K562 (cell line): Measurements from ENCODE around the gene UTP20. TPM values are rescaled to one million over a fixed set of nuclear protein-coding genes. Genes with fewer than 3 reads are reported as not detected.

Experiments
- ATAC-seq: fragments of 200-7000 bp; cut with Tn5 transposase; 3 replicates; pipeline ENCODE4 v1.9.1; 2020; ENCODE audit warnings: moderate library complexity
- BruUV-seq: library from RNA; stranded (reverse); fragments of 400-500 nt; replicated peaks from 2 replicates; lab custom pipeline; 2021; lab: Mats Ljungman, UMichigan
- CTCF ChIA-PET: fragments of 300-600 bp; formaldehyde crosslinking; extraction: SDS; loops from one replicate; lab custom pipeline; 2021; ENCODE audit warnings: low intra/inter-chr PET ratio; lab: Yijun Ruan, JAX
- POLR2A ChIA-PET: fragments of 300-600, 350-650 bp; sonication (Branson Sonifier 250); formaldehyde crosslinking; extraction: SDS; loops from one replicate; lab custom pipeline; 2021; ENCODE audit warnings: antibody characterized with exemption, inconsistent platforms; lab: Yijun Ruan, JAX
- DNase-seq, 4 experiments: peaks; one replicate each; pipeline versions ENCODE4 v3.0.0 to v3.0.0-alpha.2; 2011 to 2018; ENCODE audit warnings: low spot score in 3 of 4, mixed read lengths in 3 of 4; ENCODE audit errors: extremely low read depth in 1 of 4
- FAIRE-seq: peaks from 2 replicates; lab custom pipeline; 2011; peaks lifted over from hg19 to GRCh38; lab: Jason Lieb, UNC
- H2AFZ ChIP-seq: 2 replicates; pipeline ENCODE4 v1.6.0; 2011; ENCODE audit warnings: low read depth, low read length, control low read depth, inconsistent platforms
- H3K27ac ChIP-seq: fragments of 200-600 bp; 3 replicates; pipeline ENCODE4 v1.8.0; 2011; ENCODE audit warnings: low read depth, mild to moderate bottlenecking, control low read depth, inconsistent platforms, low read length, moderate library complexity, mixed read lengths; ENCODE audit errors: extremely low read depth
- H3K27me3 ChIP-seq, 2 experiments: fragments of 300-600 bp in 1 of 2; 2 replicates in 1 of 2; 3 replicates in 1 of 2; pipeline versions ENCODE4 v1.6.0 to v1.8.0; 2011; ENCODE audit warnings: inconsistent platforms in 2 of 2, low read length in 2 of 2, mild to moderate bottlenecking in 1 of 2, mixed read lengths in 1 of 2, moderate library complexity in 1 of 2; ENCODE audit not compliant: control insufficient read depth in 2 of 2, insufficient read depth in 2 of 2
- H3K36me3 ChIP-seq: fragments of 300-600 bp; 3 replicates; pipeline ENCODE4 v1.8.0; 2011; ENCODE audit warnings: mild to moderate bottlenecking, low read length, inconsistent platforms; ENCODE audit not compliant: control insufficient read depth, insufficient read depth
- H3K4me1 ChIP-seq, 2 experiments: fragments of 200-600 bp in 1 of 2; replicated peaks in 1 of 2; 2 replicates in 1 of 2; 3 replicates in 1 of 2; pipeline versions ENCODE4 v1.5.1 to v1.8.0; 2011; ENCODE audit warnings: inconsistent platforms in 2 of 2, low read length in 2 of 2, mild to moderate bottlenecking in 1 of 2, mixed read lengths in 1 of 2, moderate library complexity in 1 of 2; ENCODE audit not compliant: control insufficient read depth in 2 of 2, insufficient read depth in 2 of 2
- H3K4me2 ChIP-seq: 2 replicates; pipeline ENCODE4 v1.6.1; 2011; ENCODE audit warnings: low read length, control low read depth, inconsistent platforms, mixed read lengths; ENCODE audit not compliant: insufficient read depth
- H3K4me3 ChIP-seq: fragments of 200-600 bp; sonication (generic), shearing (Covaris generic); 2 replicates; pipeline ENCODE4 v1.5.1; 2016; ENCODE audit warnings: control low read depth, inconsistent platforms
- H3K79me2 ChIP-seq: fragments of 200-600 bp; 3 replicates; pipeline ENCODE4 v1.8.0; 2011; ENCODE audit warnings: low read length, inconsistent platforms; ENCODE audit not compliant: control insufficient read depth, insufficient read depth
- H3K9ac ChIP-seq, 2 experiments: 2 replicates each; pipeline versions ENCODE4 v1.6.0 to v1.6.1; 2011; ENCODE audit warnings: low read depth in 2 of 2, low read length in 2 of 2, control low read depth in 1 of 2, inconsistent platforms in 1 of 2, mild to moderate bottlenecking in 1 of 2, mixed read lengths in 1 of 2; ENCODE audit not compliant: insufficient read depth in 1 of 2
- H3K9me1 ChIP-seq: one replicate; pipeline ENCODE4 v1.6.0; 2011; ENCODE audit warnings: inconsistent platforms, mild to moderate bottlenecking, low read length, moderate library complexity; ENCODE audit not compliant: control insufficient read depth, insufficient read depth
- H3K9me3 ChIP-seq: replicated peaks from 2 replicates; pipeline ENCODE4 v1.5.1; 2011; ENCODE audit warnings: low read depth, low read length, inconsistent platforms; ENCODE audit not compliant: control insufficient read depth, insufficient read depth
- H4K20me1 ChIP-seq: replicated peaks from 2 replicates; pipeline ENCODE4 v1.6.1; 2011; ENCODE audit warnings: low read length, inconsistent platforms, mixed read lengths; ENCODE audit not compliant: control insufficient read depth, insufficient read depth
- ARID3B ChIP-seq: fragments of 250-450 bp; sonication (Bioruptor Pico); IDR thresholded peaks from 2 replicates; pipeline ENCODE4 v1.4.0; 2020; ENCODE audit warnings: borderline replicate concordance
- CBX2 ChIP-seq: fragments of 200-600 bp; sonication (generic); IDR thresholded peaks from one replicate; pipeline ENCODE4 v1.6.1; 2012; ENCODE audit warnings: mild to moderate bottlenecking, low read length, inconsistent platforms; ENCODE audit not compliant: insufficient read depth, poor library complexity, severe bottlenecking
- FOXM1 ChIP-seq, 2 experiments: fragments of 450-650 bp in 1 of 2; sonication (generic) in 1 of 2; formaldehyde crosslinking in 1 of 2; IDR thresholded peaks; 2 replicates each; pipeline versions ENCODE4 v1.6.1 to v1.9.0; 2017 to 2022; ENCODE audit warnings: low read depth in 2 of 2, mild to moderate bottlenecking in 2 of 2, missing genetic modification reagents in 1 of 2, moderate library complexity in 1 of 2
- HNRNPH1 ChIP-seq: fragments of 200-400 bp; formaldehyde crosslinking; optimal IDR thresholded peaks from 2 replicates; pipeline ENCODE3; 2017; ENCODE audit warnings: low read depth, mild to moderate bottlenecking, low read length, moderate library complexity
- IRF2 ChIP-seq: sonication (generic); formaldehyde crosslinking; IDR thresholded peaks from 2 replicates; pipeline ENCODE4 v1.8.1; 2022; ENCODE audit warnings: mild to moderate bottlenecking, missing genetic modification reagents
- MAFF ChIP-seq: IDR thresholded peaks from 2 replicates; pipeline ENCODE4 v1.6.1; 2012; ENCODE audit warnings: low read length, improper control_type of control experiment
- PATZ1 ChIP-seq: fragments of 250-450 bp; sonication (Bioruptor Pico); IDR thresholded peaks from 2 replicates; pipeline ENCODE4 v1.5.0; 2020; ENCODE audit warnings: mild to moderate bottlenecking, borderline replicate concordance
- ZBTB40 ChIP-seq, 2 experiments: fragments of 450-650 bp in 1 of 2; sonication (generic) in 1 of 2; formaldehyde crosslinking in 1 of 2; IDR thresholded peaks; 2 replicates each; pipeline versions ENCODE4 v1.7.1 to v1.9.0; 2016 to 2022; ENCODE audit warnings: inconsistent platforms in 1 of 2, mild to moderate bottlenecking in 1 of 2, missing genetic modification reagents in 1 of 2
- ZNF347 ChIP-seq: fragments of 450-650 bp; formaldehyde crosslinking; IDR thresholded peaks from 2 replicates; pipeline ENCODE4 v1.4.0; 2020; ENCODE audit warnings: low read depth, mild to moderate bottlenecking, moderate library complexity
- WGBS: fragments of 100-300 bp; shearing (Covaris generic); methylation state at CpG from one replicate; pipeline ENCODE4 v1.1.6; 2016; ENCODE audit warnings: low coverage, mixed read lengths; ENCODE audit not compliant: insufficient coverage; ENCODE audit errors: missing lambda C conversion rate; 5-methylcytosine and 5-hydroxymethylcytosine counted together
- in situ Hi-C: fragments of 300-500 bp; cut with MboI; formaldehyde crosslinking; loops from 4 replicates; pipeline ENCODE4 v1.15.0; 2018; ENCODE audit warnings: inconsistent platforms, mixed read lengths
- intact Hi-C: fragments of 100-400 bp; cut with micrococcal nuclease; formaldehyde crosslinking; loops from 2 replicates; pipeline ENCODE4 v1.14.2; 2022
- polyA plus RNA-seq, 8 experiments: library from polyadenylated mRNA; depleted of rRNA in 4 of 8; stranded (reverse) in 5 of 8; unstranded in 3 of 8; fragments of >200 nt; fragmentation: Nextera tagmentation in 2 of 8; fragmentation: Illumina TruSeq in 1 of 8; extraction: Ambion mirVana in 2 of 8; extraction: Trizol in 1 of 8; gene quantifications; 2 replicates each; pipeline versions ENCODE4 v1.2.1 to v1.2.3, GENCODE V29; 2011 to 2014; ENCODE audit warnings: inconsistent platforms in 1 of 8, missing spikeins in 1 of 8
- total RNA-seq, 7 experiments: library from RNA; depleted of rRNA in 6 of 7; stranded (reverse); fragments of >200 nt in 6 of 7; fragmentation: Illumina TruSeq in 2 of 7; extraction: Trizol in 2 of 7; gene quantifications; 2 replicates each; pipeline versions ENCODE4 v1.2.1 to v1.2.3, GENCODE V29; 2011 to 2021; ENCODE audit warnings: low replicate concordance in 1 of 7

UTP20 gene
- total and polyA plus RNA-seq, 9 of the 15 experiments (the other 6 are each of a cell fraction or from before 2014, with no cell fraction given), result 4.3 to 41.3 (median 20.7) TPM

GRCh38 chr12:101305794-101306193 lies 25.9 kb downstream of the UTP20 start:
- no TSS peak for BruUV-seq
- Histone ChIP-seq H3K27ac (no peak overlapping the region), H3K36me3 (peaks cover 80% of the 10 kb centered on the region), H3K4me2 (no peak overlapping the region), H3K4me3 (no peak overlapping the region), H3K27me3 (no peaks in the 10 kb centered on the region), H3K9me3 (no peaks in the 10 kb centered on the region), H3K9me1 (no peaks in the 10 kb centered on the region), H3K79me2 (no peaks in the 10 kb centered on the region), H4K20me1 (no peaks in the 10 kb centered on the region), H3K4me1 (no peaks in the 10 kb centered on the region), H3K9ac (no peak overlapping the region), H2AFZ (no peak overlapping the region)
- ChIA-PET CTCF (no interaction called here), POLR2A (no interaction called here)
- ATAC-seq (no peak), FAIRE-seq (no peak), DNase-seq (no peak)
- WGBS, result 91% methylated on average over 2 of the region's 2 CpGs
- intact Hi-C loops (no loop called here), in situ Hi-C loops (no loop called here)
- TF ChIP-seq FOXM1 (IDR thresholded peaks at IDR 0.05; ENCODE audit: low read depth) (no peak), FOXM1 (CRISPR knock-in tag; IDR thresholded peaks at IDR 0.05; ENCODE audit: low read depth) (no peak), ARID3B (no peak), HNRNPH1 (no peak), MAFF (no peak), IRF2 (CRISPR knock-in tag) (no peak), CBX2 (no peak), ZBTB40 (IDR thresholded peaks at IDR 0.05) (no peak), ZBTB40 (CRISPR knock-in tag; IDR thresholded peaks at IDR 0.05) (no peak), ZNF347 (no peak), PATZ1 (CRISPR knock-in tag) (no peak)
